Peyer's patch (tissue), 4 donors: ENCODE results near the gene CALML3. TPM values are rescaled to one million over a fixed set of nuclear protein-coding genes. Genes with fewer than 3 reads are reported as not detected.

ENCODE experiments used
- DNase-seq, 3 donors: peaks; one replicate each; pipeline ENCODE4 v3.0.0-alpha.2; 2017 to 2019
- H3K27ac ChIP-seq, 4 donors: fragments of 200-600 bp; sonication (generic); one replicate each; pipeline ENCODE4 v1.5.1; 2016 to 2019
- H3K27me3 ChIP-seq, 2 donors: fragments of 200-600 bp; sonication (generic); one replicate each; pipeline ENCODE4 v1.5.1; 2019
- H3K36me3 ChIP-seq, 3 donors: fragments of 200-600 bp; sonication (generic); one replicate each; pipeline ENCODE4 v1.5.1; 2016 to 2019
- H3K4me1 ChIP-seq, 4 donors: fragments of 200-600 bp; sonication (generic); one replicate each; pipeline ENCODE4 v1.5.1; 2016 to 2019
- H3K4me3 ChIP-seq, 4 donors: fragments of 200-600 bp; sonication (generic); 1 replicate in 3 of 4; 2 replicates in 1 of 4; pipeline ENCODE4 v1.5.1; 2016 to 2019; ENCODE audit warnings: mild to moderate bottlenecking in 1 of 4
- H3K9me3 ChIP-seq, 4 donors: fragments of 200-600 bp; sonication (generic); one replicate each; pipeline ENCODE4 v1.5.1; 2016 to 2019; ENCODE audit warnings: mild to moderate bottlenecking in 1 of 4
- POLR2A ChIP-seq, 2 donors: fragments of 450-650 bp; IDR thresholded peaks; one replicate each; pipeline ENCODE4 v1.5.1; 2017; ENCODE audit warnings: antibody characterized with exemption in 2 of 2, mild to moderate bottlenecking in 2 of 2, moderate library complexity in 2 of 2
- total RNA-seq, 4 donors: library from RNA; depleted of rRNA; stranded (reverse); fragments of >200 nt; gene quantifications; one replicate each; pipeline ENCODE4 v1.1.0, GENCODE V29; 2016
- TF ChIP-seq, protein P1 (sequence below), 6 experiments: fragments of 450-650 bp in 4 of 6; fragments of 200-600 bp in 2 of 6; sonication (generic) in 1 of 6; IDR thresholded peaks; one replicate each; pipeline ENCODE4 v1.5.1; 2017 to 2019; ENCODE audit warnings: antibody characterized with exemption in 6 of 6, mild to moderate bottlenecking in 3 of 6, moderate library complexity in 1 of 6

CALML3 gene
- total RNA-seq, 4 donors from 2014 or later = not detected

DNA sequence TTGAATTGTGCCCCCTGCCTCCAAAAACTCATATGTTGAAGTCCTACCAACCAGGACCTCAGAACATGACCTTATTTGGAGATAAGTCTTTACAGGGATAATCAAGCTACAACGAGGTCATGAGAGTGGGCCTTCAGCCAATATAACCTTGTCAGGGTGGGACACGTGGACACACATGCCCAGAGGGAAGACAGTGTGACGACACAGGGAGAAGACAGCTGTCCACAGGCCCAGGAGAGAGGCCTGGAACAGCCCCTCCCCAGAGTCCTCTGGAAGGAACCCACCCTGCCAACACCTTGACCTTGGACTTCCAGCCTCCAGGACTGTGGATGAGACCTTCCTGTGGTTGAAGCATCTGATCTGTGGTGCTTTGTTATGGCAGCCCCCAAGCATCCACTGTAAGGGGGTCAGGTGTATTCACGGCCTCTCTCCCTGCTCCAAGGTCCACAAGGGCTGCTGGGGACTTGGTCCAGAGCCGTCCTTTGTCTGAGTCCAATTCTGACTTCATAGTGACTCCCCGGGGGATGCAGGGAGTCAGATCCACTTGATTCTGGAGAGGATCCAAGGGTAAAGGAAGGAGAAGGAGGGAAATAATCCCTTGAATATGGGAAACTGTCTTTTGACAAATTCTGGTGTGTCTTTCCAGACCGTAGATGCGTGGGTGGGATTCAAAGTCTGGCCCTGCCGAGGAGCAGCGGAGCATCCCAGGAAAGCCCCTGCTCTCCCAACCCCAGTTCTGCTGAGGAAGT, 7.0 kb downstream of the CALML3 start:
- Histone ChIP-seq H3K36me3 (no peaks in the 10 kb centered on the region), H3K4me3 (no peak overlapping the region), H3K27ac (no peak overlapping the region), H3K27me3 (no peaks in the 10 kb centered on the region), H3K4me1 (peaks cover 0 to 9% (median 0%) of the 10 kb centered on the region in 4 donors), H3K9me3 (no peaks in the 10 kb centered on the region)
- no peak for TF ChIP-seq POLR2A (IDR thresholded peaks at IDR 0.05)
- TF ChIP-seq, protein P1, sequence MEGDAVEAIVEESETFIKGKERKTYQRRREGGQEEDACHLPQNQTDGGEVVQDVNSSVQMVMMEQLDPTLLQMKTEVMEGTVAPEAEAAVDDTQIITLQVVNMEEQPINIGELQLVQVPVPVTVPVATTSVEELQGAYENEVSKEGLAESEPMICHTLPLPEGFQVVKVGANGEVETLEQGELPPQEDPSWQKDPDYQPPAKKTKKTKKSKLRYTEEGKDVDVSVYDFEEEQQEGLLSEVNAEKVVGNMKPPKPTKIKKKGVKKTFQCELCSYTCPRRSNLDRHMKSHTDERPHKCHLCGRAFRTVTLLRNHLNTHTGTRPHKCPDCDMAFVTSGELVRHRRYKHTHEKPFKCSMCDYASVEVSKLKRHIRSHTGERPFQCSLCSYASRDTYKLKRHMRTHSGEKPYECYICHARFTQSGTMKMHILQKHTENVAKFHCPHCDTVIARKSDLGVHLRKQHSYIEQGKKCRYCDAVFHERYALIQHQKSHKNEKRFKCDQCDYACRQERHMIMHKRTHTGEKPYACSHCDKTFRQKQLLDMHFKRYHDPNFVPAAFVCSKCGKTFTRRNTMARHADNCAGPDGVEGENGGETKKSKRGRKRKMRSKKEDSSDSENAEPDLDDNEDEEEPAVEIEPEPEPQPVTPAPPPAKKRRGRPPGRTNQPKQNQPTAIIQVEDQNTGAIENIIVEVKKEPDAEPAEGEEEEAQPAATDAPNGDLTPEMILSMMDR (IDR thresholded peaks at IDR 0.05) = no peak
- DNase-seq = peak in 2 of 3 donors; percentile 39

DNA sequence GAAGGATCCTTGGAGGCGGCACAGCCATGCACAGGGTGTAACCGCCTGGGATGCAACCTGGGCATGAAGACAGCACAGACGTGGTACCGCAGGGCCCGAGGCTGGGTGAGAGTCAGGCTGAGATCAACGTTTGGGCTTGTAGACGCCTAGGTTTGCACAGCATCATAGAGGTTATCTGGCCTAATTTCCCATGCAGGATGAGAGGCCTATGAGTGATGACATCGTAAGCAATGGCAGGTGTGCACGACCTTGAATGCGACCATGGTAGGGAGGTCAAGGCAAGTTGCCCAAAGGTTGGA, 7.5 kb downstream of the CALML3 start:
- Histone ChIP-seq H3K27ac (no peak overlapping the region), H3K4me1 (peaks cover 0 to 9% (median 0%) of the 10 kb centered on the region in 4 donors)
- peak in 1 of 3 donors; percentile 22 for DNase-seq

DNA sequence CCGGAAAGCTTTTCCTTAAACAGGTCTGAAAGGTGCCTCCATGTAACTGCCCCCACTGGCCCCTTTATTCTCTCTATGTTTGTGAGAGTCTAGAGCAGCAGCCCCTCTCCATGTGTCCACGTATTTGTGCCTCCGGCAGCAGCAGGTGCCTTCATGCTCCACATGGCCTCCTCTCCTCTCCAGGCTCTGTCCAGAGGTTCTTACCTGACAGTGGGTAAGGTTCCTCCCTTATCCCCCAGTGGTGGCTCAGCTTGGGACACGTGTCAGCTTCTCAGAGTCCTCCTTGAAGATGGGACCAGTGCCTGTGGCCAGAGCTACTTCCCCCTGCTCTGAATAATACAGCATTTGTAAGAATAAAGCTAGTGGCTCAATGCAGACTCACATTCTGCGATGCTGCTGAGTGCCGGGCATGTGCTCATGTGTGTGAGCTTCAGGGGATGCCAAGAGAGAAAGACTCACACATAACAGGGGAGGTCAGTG, 7.9 kb downstream of the CALML3 start:
- no peak for TF ChIP-seq POLR2A (IDR thresholded peaks at IDR 0.05)
- TF ChIP-seq, protein P1 (IDR thresholded peaks at IDR 0.05) = no peak
- H3K27me3 ChIP-seq = no peaks in the 10 kb centered on the region

More for the DNA sequence above, 7.5 kb downstream of the CALML3 start:
- Histone ChIP-seq H3K9me3 (no peaks in the 10 kb centered on the region), H3K27me3 (no peaks in the 10 kb centered on the region), H3K36me3 (no peaks in the 10 kb centered on the region), H3K4me3 (no peak overlapping the region)
- no peak for TF ChIP-seq POLR2A (IDR thresholded peaks at IDR 0.05)
- TF ChIP-seq, protein P1 (IDR thresholded peaks at IDR 0.05) = no peak

DNA sequence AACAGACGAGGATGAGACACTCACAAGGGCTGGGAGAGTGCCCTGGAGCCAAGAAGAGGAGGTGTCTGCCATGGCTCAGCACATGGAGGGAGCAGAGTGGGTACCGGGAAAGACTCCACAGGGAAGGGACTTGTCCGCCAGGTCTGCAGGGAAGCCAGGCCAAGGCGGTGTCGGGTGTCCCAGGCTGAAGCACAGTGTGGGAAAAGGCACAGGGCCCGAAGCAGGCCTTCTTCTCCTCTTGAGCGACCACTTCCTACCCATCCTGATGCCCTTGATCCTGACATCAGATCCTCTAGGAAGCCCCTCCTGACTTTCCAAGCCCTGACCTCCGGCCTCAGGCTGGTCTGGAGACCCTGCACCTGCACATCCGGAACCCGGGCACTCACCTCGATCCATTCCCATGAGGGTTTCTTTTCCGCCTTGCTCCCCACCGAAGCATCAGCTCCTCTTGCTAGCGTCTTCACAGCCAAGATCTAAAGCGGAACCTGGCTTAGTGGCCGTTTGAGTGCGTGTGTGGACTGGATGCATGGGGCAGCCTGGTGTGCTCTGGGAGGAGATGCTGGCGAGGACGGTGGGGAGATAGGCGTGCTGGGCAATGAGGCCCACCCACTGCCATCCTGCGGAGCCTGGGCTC, 8.5 kb downstream of the CALML3 start:
- DNase-seq = peak in 2 of 3 donors; percentile 42 to 43
- peaks cover 0 to 9% (median 0%) of the 10 kb centered on the region in 4 donors for H3K4me1 ChIP-seq
- H3K27ac ChIP-seq = no peak overlapping the region

More for the DNA sequence above, 7.9 kb downstream of the CALML3 start:
- Histone ChIP-seq H3K4me3 (no peak overlapping the region), H3K9me3 (no peaks in the 10 kb centered on the region), H3K27ac (no peak overlapping the region), H3K36me3 (no peaks in the 10 kb centered on the region), H3K4me1 (peaks cover 0 to 9% (median 0%) of the 10 kb centered on the region in 4 donors)
- DNase-seq = peak in 2 of 3 donors; percentile 28 to 30

DNA sequence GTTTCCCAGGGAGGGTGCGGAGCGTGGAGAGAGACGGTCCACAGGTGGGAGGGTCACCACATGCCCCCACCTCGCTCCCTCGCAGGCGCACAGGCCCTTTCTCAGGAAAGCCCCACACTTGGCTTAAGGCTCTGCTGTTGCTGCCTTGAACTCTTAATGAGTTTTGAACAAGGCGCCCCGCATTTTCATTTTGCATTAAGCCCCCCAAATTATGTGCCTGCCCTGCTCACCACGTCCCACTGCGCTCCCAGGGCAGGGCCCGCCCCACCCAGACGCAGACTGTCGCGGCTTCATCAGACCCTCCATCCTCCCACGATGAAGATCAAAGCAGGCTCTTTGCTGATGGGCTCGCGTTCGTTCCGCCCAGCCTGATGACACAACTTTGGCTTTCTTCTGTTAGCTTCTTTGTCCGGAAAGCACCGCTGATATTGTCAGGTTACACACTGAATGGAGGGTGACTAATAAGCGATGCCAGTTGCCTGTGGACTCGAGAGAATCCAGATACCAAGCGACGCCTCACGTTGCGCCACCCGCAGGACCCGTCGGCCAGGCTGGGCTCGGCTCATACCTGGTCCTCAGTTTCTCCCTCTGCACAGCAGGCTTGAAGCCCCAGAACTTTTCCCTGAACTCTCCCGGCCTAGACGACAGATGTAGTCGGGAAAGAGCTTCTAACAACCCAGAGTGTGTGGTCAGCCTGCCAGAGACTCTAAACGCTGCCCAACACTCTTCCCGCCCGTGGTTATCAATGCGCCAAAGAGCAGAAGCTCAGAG, 9.5 kb downstream of the CALML3 start:
- no peaks in the 10 kb centered on the region for H3K9me3 ChIP-seq
- H3K27ac ChIP-seq = no peak overlapping the region
- H3K4me1 ChIP-seq = peaks cover 0 to 2% (median 0%) of the 10 kb centered on the region in 4 donors
- peak in 2 of 3 donors; percentile 20 to 43 for DNase-seq
- H3K4me3 ChIP-seq = no peak overlapping the region
- no peaks in the 10 kb centered on the region for H3K36me3 ChIP-seq
- H3K27me3 ChIP-seq = no peaks in the 10 kb centered on the region
- TF ChIP-seq POLR2A (IDR thresholded peaks at IDR 0.05) = no peak
- TF ChIP-seq, protein P1 (IDR thresholded peaks at IDR 0.05) = no peak

More for the DNA sequence above, 8.5 kb downstream of the CALML3 start:
- Histone ChIP-seq H3K4me3 (no peak overlapping the region), H3K27me3 (no peaks in the 10 kb centered on the region), H3K36me3 (no peaks in the 10 kb centered on the region), H3K9me3 (no peaks in the 10 kb centered on the region)
- no peak for TF ChIP-seq POLR2A (IDR thresholded peaks at IDR 0.05)
- TF ChIP-seq, protein P1 (IDR thresholded peaks at IDR 0.05) = no peak
